GM19239 (cell line): ENCODE measurements around the gene MAPK1IP1L.

ENCODE experiments used
- DNase-seq: peaks from one replicate; pipeline ENCODE4 v3.0.0; 2011; ENCODE audit warnings: low spot score; ENCODE audit not compliant: insufficient read length
- FAIRE-seq: peaks from 2 replicates; lab custom pipeline; 2011; peaks lifted over from hg19 to GRCh38; lab: Jason Lieb, UNC

The MAPK1IP1L gene

DNA sequence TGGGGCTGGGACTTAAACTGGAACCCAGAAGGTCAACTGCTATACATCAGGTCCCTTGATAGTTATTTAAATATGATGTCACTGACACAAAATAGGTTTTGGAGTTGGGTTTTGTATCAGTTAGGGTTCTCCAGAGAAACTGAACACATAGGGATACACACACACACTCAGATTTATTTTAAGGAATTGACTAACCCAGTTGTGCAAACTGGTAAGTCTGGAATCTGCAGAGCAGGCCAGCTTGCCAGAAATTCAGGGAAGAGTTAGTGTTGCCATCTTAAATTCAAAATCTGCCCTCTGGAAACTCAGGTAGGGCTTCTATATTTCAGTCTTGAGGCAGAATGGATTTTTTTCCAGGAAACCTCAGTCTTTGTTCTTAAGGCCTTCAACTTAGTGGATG, 36.9 kb downstream of the MAPK1IP1L start:
- DNase-seq = no peak
- no peak for FAIRE-seq

DNA sequence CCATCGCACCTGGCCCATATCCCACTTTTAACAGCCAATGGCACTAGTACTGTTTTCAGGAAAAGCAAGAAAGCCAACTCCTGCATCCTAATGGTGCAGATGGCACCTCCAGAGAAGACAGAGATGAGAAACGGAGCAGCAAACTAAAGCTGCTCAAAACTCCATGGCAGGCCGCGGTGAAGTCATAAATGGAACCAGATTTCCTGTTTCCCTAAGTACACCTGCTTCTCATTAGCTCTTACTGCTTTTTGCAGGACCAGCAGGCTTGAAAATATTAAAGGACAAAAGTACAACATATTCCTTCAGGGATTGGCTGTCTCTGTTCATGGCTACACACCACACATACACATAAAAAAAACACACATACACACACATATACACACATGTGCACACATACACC, 40.9 kb downstream of the MAPK1IP1L start:
- FAIRE-seq = no peak

DNA sequence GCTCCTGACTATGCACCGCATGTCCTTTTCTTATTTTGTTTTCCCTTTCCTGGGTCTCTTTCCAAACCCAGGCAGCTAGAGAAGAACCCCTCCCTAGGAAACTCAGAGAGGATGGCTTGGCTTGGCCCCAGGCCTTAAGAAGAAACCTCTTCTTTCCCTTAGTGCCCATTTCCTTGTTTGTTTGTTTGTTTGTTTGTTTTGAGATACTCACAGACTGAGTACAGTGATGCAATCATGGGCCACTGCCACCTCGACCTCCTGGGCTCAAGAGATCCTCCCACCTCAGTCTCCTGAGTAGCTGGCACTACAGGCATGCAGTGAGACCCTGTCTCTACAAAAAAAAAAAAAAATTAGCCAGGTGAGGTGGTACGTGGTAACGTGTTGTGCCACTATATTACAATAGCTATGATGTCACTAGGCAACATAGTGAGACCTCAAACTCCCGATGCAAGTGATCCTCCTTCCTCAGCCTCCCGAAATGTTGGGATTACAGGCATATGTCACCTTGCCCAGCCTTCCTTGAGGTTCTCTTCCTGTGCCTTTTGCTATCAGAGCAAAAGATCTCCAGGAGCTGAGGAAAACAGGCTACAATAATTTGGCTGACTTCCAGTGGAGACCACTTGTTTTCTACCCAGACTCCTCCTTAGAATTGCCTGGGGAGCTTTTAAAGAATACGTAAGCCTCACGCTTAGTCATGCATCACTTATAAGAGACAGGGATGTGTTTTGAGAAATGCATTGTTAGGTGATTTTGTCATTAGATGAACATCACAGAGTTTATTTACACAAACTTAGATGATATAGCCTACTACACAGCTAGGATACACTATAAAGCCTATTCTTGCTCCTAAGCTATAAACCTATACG, 43.1 kb downstream of the MAPK1IP1L start:
- FAIRE-seq (no peak), DNase-seq (no peak)

More for the DNA sequence above, 40.9 kb downstream of the MAPK1IP1L start:
- DNase-seq = no peak

DNA sequence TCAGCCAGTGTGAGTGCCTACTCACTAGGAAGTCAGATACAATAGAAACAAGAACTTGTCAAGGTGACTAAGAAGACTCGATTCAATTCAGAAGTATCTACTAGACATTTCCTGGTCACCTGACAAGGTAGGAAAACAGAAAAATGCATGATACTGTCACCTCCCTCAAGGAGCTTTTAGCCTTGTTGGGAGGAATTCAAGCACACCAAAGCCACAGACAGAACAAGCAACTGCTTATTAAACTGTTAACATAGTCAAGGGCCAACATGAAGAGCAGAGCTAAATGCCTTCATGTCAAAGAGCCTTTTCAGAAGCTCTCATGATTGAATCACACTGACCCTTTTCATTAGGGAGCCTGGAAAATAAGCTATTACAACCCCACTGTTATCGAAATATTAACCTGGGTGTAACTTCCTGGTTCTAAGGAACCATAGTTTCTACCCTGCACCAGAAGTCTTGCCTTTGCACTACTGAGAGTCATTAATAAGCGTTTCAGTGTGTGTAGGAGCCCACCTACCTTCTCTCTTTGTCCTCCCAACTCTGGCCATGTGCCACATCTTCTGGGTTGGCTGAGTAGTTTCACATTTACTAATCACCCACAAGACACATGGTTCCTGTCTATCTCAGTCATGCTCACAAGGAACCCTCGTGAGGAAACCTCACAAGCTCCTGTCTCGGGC, 46.6 kb downstream of the MAPK1IP1L start:
- FAIRE-seq (peak; percentile 99), DNase-seq (peak; percentile 67)

DNA sequence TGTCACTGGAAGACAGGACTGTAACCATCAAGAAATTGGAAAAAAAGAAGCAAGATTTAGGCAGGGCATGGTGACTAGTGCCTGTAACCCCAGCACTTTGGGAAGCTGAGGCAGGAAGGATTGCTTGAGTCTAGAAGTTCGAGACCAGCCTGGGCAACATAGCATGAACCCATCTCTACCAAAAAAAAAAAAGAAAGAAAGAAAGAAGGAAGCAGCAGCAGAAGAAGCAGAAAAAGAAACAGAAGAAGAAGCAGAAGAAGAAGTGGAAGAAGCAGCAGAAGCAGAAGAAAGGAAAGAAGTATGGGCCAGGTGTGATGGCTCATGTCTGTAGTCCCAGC, 47.1 kb downstream of the MAPK1IP1L start:
- DNase-seq = no peak

DNA sequence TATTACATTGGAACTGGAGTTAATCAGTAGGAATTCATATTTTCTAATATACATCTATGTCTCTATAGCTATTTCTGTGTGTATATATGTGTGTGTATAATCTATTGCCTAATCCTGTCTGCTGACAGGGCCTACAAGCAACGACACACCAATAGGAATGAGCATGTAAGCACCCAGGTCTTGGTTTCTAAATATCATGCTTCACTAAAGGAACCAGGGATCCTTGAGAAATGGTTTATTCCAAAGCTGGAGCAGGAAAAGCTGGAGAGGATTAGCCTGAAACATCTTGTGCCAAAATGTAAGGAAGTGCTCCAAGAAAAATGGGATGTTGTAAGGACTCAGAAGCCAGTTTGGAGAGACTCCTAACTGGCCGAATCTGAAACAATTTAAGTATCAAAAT, 48.3 kb downstream of the MAPK1IP1L start:
- no peak for DNase-seq
- peak; percentile 54 for FAIRE-seq

More for the DNA sequence above, 47.1 kb downstream of the MAPK1IP1L start:
- no peak for FAIRE-seq

DNA sequence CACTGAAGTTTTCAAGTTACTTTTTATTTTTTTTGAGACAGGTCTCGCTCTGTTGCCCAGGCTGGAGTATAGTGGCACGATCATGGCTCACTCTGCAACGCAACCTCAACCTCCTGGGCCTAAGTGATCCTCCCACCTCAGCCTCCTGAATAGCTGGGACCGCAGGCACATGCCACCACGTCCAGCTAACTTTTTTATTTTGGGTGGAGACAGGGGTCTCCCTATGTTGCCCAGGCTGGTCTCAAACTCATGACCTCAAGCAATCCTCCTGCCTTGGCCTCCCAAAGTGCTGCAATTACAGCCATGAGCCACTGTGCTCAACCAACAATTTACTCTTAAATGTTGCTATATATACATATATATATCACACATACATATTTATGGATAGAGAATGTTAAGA, 50.3 kb downstream of the MAPK1IP1L start:
- DNase-seq = no peak
- no peak for FAIRE-seq

DNA sequence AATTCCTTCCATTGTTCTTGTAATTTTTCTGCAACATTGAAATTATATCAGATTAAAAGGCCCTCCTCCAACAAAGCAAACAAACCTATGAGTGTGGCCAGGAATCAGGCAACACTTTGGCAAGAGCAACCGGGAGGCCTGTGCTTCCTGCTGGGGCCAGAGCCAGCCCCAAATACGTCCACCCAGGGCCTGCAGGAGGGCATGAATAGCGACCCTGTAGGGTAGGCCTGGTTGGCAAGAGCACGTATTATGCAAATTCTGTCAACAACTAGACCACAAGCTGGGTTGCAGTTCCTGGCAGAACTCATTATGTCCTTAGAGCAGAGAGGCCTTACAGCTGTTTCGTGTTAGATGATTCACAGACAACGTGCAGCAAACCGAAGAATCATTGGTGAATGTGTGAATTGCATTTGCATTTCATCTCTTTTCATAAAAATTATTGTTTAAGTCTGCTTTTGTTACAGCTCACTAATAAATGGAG, 50.7 kb downstream of the MAPK1IP1L start:
- DNase-seq = peak; percentile 46
- FAIRE-seq = peak; percentile 96

DNA sequence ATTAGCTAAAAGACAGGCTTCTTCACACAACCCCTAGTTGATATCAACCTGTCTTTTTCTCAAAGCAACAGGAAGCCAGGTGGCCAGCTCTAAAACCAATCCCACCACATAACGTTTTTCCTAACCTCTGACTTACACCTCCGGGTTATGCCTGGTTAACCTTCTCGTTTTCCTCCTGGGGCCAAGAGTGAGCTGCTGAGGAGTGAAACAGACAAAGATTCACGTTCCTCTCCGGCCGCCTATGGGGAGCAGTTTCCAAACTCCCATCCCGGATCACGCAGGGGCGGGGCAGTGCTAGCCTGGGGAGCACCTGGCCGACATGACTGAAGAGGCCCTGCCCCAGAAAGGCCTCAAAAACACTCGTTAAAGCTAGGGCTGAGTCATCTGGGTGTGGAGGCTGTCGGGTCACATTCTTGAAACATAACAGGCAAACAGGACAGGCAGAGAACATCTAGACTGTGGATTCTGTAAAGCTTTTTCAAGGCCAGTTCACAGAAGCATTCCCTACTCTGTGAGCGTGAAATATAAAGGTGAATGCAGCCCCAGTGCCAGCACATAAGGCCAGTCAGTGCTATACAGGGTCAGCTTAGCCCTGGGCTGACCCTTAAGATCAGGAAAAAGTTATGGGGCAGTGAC, 51.7 kb downstream of the MAPK1IP1L start:
- DNase-seq (no peak), FAIRE-seq (peak; percentile 91)

DNA sequence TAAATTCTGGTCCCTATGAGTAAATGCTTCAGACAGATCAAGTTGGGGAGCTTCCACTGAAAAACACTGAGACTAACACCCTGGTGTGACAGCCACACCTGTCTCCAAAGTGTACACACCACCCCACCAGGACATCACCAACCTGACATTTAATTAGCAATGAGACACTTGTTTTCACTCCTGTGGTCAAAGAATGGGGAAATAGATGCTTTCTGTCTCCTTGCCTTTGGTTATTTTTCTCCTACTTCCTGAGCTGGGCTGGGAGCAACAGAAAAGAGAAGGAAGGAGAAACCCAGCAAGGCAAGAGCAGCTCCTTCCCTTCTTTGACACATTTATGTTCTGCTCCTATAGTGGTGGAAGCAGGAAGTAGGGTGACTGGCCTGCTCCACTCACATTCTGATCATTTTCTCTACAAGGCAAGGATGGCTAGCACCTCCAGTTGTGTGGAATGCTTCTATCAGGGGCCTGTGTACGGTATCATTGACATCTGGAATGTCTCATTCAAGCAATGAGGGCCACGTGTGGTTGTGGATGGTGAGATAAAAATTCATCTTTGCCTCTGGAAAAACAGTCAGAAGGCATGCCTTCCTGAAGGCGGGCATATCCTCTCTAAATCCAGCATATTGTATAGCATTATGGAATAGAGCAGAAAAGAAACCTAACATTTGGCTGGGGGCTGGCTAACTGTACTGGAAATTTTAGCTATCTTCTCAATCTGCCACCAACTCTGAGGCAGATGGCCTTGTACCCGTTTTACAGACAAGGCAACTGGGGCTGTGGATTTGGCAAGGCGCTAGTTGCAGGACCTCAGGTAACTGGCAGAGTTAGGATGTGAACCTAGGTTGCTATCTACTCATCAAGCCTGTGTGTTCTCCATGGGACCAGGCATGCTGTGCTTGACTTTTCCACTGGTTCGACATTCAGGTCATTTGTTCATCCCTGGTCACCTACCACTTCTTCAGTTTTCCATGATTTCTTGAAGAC, 52.8 kb downstream of the MAPK1IP1L start:
- peak; percentile 64 for FAIRE-seq
- no peak for DNase-seq

DNA sequence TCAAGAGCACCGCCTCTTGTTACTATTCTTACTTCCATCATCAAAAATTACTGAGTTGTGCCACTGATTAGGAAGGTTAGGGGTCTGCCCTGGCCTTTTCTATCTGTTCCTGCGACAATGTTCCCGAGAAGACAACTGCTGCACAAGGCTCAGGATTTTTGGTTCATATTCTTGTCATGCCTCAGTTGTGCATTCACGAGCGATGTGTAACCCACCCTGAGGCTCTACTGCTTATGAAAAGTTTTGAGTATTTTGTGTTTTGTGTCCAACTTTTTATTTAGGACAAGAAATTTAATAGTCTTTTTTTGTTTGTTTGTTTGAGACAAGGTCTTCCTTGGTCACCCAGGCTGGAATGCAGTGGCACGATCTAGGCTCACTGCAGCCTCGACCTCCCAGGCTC, 54.5 kb downstream of the MAPK1IP1L start:
- no peak for FAIRE-seq
- DNase-seq = no peak

DNA sequence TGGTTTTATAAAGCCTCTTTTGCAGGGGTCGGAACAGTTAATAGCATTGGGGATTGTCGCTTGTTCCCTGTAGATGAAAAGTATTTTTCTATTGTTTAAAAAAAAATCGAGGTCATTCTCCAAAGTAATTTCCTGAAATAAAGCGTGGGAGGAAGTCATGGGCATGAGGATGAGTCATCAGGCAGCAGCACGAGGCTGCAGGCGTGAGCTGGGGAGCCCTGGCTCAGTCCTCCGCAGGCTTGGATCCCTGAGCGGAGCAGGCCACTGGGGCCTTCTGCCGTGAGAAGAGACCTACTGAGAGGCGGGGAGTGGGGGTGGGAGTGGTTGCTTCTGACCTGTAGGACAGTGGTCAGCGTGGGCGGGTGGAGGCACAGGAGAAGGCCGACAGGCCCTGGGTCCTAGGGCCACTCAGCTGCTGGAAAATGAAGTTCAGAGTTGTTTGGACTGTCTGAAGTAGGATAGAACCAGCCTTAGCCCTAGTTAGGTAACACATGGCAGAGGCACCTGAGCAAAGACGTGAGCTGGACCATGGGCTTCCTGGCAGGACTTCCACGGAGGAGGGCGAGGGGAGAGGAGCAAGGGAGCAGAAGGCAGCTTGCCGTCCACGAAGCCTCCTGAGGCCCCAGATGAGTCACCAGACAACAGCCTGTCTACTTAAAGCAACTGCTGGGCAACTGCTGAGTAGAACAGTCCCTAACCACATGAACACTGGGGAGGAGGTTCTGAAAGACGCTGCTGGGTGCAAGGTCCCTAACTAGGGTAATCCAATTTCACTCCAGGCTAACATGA, 56.5 kb downstream of the MAPK1IP1L start:
- FAIRE-seq (no peak), DNase-seq (no peak)

DNA sequence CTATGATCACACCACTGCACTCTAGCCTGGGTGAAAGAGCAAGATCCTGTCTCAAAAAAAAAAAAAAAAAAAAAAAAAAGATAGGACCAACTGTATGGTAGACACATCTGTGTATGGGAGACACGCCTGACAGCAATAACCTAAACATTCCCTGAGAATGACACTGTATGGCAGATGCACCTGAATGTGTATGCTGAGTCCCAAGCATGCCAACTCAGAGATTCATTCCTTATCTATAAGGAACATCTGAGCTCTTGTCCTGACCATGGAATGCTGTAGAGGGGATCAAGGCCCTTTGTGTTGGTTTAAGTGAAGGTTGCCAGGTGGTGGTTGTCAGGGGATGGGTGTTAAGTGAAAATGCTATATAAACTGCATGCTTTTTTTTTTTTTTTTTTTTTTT, 58.4 kb downstream of the MAPK1IP1L start:
- no peak for FAIRE-seq
- no peak for DNase-seq

DNA sequence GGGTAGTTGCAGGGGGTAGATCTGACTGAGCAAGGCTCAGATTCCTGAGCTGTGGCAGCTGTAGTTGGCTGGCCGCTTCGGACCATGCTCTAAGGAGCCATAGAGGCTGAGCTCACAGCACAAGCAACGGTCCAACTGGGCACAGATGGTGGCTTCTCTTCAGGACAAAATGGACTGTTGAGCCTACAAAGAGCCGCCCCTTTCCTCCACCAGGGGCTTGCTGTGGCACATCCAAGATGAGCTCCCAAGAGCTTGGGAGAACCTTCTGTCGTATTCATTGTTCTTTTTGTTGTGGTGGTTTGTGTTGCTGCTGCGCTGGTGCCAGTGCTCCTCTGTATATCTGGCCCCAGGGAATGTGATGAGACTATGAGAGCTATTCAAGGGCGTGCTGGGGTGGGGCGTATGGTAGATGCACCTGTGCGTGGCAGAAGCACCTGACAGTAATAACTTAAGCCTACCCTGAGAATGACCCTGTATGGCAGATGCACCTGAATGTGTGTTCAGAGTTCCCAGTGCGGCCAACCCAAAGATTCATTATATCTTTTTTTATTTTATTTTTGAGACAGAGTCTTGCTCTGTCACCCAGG, 59.8 kb downstream of the MAPK1IP1L start:
- no peak for FAIRE-seq

DNA sequence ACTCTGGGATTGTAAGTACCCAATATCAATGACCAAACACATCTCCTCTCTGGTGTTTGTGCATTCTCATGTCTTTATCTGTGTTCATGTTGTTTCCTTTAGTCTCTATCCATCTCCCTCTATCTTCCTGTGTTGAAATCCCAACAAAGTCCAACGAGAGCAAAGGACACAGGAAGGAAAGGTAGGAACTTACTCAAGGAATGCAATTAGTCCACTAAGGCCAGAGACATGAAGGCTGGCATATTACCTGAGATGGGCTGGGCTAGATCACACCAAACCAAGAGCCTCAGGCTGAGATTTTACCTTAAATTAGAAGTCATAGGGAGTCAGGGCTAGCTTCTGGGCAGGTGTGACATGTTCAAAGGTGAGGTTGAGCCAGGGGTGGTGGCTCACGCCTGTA, 63.3 kb downstream of the MAPK1IP1L start:
- FAIRE-seq = no peak

More for the DNA sequence above, 59.8 kb downstream of the MAPK1IP1L start:
- DNase-seq = no peak

DNA sequence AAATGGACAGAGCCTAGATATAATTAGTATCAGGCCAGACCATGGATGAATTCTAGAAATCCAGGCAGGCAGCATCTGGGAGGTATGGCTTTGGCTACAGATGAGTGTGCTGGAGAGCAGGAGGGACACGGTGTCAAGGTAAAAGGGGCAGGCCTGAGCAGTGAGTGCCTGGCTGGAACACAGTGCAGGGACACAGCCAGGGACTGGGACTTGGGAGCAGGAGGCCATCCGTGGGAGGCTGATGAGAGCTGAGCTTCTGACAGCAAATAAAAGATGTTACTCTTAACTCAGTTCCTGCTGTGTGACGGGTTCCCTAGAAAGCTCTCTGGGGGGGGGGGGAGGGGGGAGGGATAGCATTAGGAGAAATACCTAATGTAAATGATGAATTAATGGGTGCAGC, 64.0 kb downstream of the MAPK1IP1L start:
- FAIRE-seq (no peak), DNase-seq (no peak)

More for the DNA sequence above, 63.3 kb downstream of the MAPK1IP1L start:
- no peak for DNase-seq

DNA sequence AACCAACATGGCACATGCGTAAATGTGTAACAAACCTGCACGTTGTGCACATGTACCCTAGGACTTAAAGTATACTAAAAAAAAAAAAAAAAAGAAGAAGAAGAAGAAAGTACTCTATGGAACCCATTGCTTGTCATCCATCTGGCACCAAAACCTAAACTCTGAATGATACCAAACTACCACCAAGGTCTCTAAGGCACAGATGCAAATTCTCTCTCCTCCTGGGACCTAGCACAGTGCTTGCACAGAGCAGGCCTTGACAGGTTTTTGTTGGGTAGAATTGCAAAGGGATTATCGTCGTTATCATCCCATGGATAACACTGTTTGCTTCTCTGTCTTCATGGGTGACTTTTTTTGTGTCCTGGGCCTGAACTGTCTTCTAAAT, 64.4 kb downstream of the MAPK1IP1L start:
- no peak for DNase-seq
- no peak for FAIRE-seq

DNA sequence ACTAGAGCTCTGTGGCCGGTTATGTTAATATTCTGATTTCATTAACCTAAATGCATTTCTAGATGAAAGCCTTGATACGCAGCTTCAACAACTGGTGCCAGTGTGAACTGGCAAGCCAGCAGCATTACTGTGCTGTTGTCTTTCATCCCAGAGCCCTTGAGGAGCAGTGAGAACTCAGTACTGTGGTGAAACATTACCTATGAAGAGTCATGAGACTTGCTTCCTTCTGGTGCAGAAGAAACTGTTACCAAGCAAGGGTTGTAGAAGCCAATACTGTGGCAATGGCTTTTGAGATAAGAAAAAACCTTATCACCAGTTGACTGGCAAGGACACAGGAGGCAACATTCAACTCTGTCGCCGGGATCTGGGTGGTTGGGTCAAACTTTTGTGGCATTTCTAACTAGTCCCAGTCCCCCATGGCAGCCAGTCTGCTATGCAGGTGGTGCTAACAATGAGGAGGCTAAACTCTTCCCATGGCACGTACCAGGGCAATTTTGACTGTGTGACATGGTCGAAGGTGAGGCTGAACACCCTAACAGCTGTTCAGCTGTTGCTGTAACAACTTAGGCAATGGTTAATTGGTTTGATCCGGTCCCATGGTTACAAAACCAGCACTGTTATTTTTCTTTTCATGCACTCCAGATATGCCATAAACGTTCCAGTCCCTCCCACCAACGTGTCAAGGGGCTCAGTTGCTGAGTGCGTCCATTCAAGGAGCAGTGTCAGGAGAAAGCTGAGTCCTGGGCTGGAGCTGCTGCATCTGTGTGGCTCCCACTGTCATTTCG, 65.0 kb downstream of the MAPK1IP1L start:
- FAIRE-seq (no peak), DNase-seq (no peak)
